Measurements from ENCODE around the gene PRKCA. TPM values are rescaled to one million over a fixed set of nuclear protein-coding genes. Genes with fewer than 3 reads are reported as not detected.

The PRKCA gene
- total RNA-seq, 6 experiments from 2014 or later, result 81.2 to 106 (median 92.9) TPM

DNA sequence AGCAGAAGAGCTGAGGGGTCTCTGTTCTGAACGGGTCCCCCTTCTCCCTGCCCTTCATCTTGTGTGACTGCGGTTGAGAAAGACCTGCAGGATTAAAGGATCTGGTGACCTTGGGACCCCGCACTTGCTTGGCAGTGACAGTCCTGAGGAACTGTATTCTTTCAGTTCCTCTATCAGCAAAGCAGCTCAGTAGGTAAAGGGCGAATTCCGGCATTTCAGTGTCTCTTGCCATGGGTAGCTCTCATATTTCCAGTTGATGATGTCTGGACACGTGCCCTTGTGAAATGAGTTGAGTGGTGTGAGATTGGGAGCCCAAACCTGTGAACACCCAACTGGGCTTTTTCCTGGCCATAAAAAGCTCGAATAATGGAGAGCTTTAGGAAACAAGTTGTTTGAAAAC, 135.7 kb downstream of the PRKCA start:
- H3K4me3 Mint-ChIP-seq, result no peak overlapping the region
- peaks cover 21% of the 10 kb centered on the region for H3K36me3 Mint-ChIP-seq (ENCODE audit: low read depth)
- TF ChIP-seq, protein P1, sequence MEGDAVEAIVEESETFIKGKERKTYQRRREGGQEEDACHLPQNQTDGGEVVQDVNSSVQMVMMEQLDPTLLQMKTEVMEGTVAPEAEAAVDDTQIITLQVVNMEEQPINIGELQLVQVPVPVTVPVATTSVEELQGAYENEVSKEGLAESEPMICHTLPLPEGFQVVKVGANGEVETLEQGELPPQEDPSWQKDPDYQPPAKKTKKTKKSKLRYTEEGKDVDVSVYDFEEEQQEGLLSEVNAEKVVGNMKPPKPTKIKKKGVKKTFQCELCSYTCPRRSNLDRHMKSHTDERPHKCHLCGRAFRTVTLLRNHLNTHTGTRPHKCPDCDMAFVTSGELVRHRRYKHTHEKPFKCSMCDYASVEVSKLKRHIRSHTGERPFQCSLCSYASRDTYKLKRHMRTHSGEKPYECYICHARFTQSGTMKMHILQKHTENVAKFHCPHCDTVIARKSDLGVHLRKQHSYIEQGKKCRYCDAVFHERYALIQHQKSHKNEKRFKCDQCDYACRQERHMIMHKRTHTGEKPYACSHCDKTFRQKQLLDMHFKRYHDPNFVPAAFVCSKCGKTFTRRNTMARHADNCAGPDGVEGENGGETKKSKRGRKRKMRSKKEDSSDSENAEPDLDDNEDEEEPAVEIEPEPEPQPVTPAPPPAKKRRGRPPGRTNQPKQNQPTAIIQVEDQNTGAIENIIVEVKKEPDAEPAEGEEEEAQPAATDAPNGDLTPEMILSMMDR (IDR thresholded peaks at IDR 0.05), result no peak
- H3K9me3 Mint-ChIP-seq, result no peaks in the 10 kb centered on the region
- peaks cover 2% of the 10 kb centered on the region for H3K27me3 Mint-ChIP-seq (ENCODE audit: insufficient read depth)
- no peak overlapping the region for H3K27ac Mint-ChIP-seq
- peaks cover 8% of the 10 kb centered on the region; the same call in 1 of the 2 replicates for H3K4me1 Mint-ChIP-seq (ENCODE audit: low read depth)
- no peak for DNase-seq

DNA sequence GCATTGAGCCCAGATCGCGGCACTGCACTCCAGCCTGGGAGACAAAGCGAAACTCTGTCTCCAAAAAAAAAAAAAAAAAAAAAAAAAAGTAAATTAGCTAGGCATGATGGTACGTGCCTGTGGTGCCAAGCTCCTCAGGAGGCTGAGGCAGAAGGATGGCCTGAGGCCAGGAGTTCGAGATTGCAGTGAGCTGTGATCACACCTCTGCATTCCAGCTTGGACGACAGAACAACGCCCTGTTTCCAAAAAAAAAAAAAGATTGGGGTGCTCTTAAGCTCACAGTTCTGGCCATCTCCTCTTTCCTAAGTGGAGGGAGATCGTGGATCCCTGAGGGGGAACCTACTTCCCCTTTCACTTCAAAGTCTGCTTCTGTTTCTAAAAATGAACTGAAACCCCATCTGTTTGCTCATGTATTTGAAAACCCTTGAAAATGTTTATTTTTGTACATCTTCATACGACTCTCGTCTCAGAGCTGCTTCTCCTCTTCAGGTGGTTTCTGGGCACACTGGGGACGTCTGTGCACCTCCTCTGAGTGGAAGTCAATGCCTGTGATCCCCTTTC, 138.8 kb downstream of the PRKCA start:
- DNase-seq, result no peak
- peaks cover 49% of the 10 kb centered on the region for H3K36me3 Mint-ChIP-seq (ENCODE audit: low read depth)
- H3K27ac Mint-ChIP-seq, result peak overlapping the region; percentile 43; the same call in 1 of the 2 replicates

DNA sequence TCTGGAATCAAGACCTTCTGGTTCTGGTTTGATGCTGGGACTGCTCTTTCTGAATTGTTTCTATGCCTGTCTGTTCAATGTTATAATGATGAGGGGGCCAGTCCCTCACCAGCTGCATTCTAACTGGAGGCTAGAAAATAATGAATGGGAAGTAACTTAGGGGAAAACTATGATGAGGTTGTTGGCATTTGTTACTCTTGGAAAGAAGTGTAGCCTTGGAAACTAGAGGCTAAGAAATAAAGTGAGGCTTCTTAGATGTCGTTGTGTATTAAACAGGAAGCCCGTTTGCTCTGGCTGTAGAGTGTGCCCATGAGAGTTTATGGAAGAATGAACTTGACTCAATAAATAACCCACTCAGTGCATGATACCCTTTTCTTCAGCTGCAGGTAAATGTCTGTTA, 140.8 kb downstream of the PRKCA start:
- Mint-ChIP-seq H3K27ac (no peak overlapping the region; the same call in 1 of the 2 replicates), H3K4me3 (no peak overlapping the region)
- no peak for DNase-seq

More for the DNA sequence above, 138.8 kb downstream of the PRKCA start:
- Mint-ChIP-seq H3K4me1 (ENCODE audit: low read depth) (peaks cover 37% of the 10 kb centered on the region), H3K9me3 (no peaks in the 10 kb centered on the region), H3K27me3 (ENCODE audit: insufficient read depth) (peaks cover 2% of the 10 kb centered on the region), H3K4me3 (no peak overlapping the region)
- TF ChIP-seq, protein P1 (IDR thresholded peaks at IDR 0.05), result no peak

DNA sequence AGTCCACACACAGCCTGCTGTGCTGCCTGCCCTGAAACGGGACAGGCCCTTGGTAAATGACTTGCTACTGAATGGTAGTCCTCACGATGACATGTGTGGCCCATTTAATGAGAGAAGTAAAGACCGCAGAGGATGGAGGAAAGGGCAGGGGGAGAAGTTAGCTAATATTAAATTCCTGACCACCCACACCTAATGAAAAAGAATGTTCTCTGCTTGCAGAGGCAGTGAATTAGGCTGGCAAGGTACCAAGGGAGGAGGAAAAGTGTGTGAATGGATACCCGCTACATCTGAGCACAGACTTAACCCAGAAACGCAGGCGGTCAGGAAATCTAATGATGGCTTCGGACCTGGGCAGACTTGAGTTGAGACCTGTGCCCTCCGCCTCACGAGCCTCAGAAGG, 141.2 kb downstream of the PRKCA start:
- no peak for DNase-seq
- Mint-ChIP-seq H3K27ac (no peak overlapping the region), H3K27me3 (ENCODE audit: insufficient read depth) (peaks cover 4% of the 10 kb centered on the region), H3K4me1 (ENCODE audit: low read depth) (peaks cover 42% of the 10 kb centered on the region), H3K4me3 (no peak overlapping the region), H3K9me3 (no peaks in the 10 kb centered on the region), H3K36me3 (ENCODE audit: low read depth) (peaks cover 55% of the 10 kb centered on the region)
- TF ChIP-seq, protein P1 (IDR thresholded peaks at IDR 0.05), result no peak

More for the DNA sequence above, 140.8 kb downstream of the PRKCA start:
- TF ChIP-seq, protein P1 (IDR thresholded peaks at IDR 0.05), result no peak
- Mint-ChIP-seq H3K27me3 (ENCODE audit: insufficient read depth) (peaks cover 4% of the 10 kb centered on the region), H3K9me3 (no peaks in the 10 kb centered on the region), H3K36me3 (ENCODE audit: low read depth) (peaks cover 60% of the 10 kb centered on the region), H3K4me1 (ENCODE audit: low read depth) (peaks cover 42% of the 10 kb centered on the region)

DNA sequence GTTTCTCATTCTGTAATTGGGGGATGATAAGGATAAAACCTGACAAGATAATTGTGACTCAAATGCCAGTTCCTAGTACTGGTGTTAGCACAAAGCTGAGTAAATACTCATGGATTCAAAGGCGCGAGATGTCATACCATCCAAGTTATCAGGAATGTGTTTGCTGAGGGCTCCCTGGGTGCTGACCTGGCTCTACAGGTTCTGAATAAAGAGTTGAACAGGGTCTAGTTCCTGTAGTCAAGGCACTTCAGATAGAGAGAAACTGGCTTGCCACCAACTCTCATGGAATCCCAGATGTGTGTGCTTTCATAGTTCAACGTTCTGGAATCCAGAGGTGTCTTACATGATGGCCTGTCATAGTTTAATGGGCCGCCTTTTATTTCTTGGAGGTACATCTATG, 141.6 kb downstream of the PRKCA start:
- Mint-ChIP-seq H3K36me3 (ENCODE audit: low read depth) (peaks cover 54% of the 10 kb centered on the region), H3K27me3 (ENCODE audit: insufficient read depth) (peaks cover 4% of the 10 kb centered on the region), H3K4me3 (no peak overlapping the region), H3K9me3 (no peaks in the 10 kb centered on the region), H3K4me1 (ENCODE audit: low read depth) (peaks cover 42% of the 10 kb centered on the region), H3K27ac (no peak overlapping the region)
- TF ChIP-seq, protein P1 (IDR thresholded peaks at IDR 0.05), result no peak
- no peak for DNase-seq

Measured in HFFc6 (cell line).